Measurements from ENCODE around the gene ENOSF1. TPM values are rescaled to one million over a fixed set of nuclear protein-coding genes. Genes with fewer than 3 reads are reported as not detected.
A peak's percentile ranks its signal among the peaks of the same experiment; 100 is the strongest.

ENOSF1 gene
- total and polyA plus RNA-seq, 2 of the 13 experiments (the other 11 are each of a cell fraction or from before 2014, with no cell fraction given) = 37.6 to 40.1 TPM

DNA sequence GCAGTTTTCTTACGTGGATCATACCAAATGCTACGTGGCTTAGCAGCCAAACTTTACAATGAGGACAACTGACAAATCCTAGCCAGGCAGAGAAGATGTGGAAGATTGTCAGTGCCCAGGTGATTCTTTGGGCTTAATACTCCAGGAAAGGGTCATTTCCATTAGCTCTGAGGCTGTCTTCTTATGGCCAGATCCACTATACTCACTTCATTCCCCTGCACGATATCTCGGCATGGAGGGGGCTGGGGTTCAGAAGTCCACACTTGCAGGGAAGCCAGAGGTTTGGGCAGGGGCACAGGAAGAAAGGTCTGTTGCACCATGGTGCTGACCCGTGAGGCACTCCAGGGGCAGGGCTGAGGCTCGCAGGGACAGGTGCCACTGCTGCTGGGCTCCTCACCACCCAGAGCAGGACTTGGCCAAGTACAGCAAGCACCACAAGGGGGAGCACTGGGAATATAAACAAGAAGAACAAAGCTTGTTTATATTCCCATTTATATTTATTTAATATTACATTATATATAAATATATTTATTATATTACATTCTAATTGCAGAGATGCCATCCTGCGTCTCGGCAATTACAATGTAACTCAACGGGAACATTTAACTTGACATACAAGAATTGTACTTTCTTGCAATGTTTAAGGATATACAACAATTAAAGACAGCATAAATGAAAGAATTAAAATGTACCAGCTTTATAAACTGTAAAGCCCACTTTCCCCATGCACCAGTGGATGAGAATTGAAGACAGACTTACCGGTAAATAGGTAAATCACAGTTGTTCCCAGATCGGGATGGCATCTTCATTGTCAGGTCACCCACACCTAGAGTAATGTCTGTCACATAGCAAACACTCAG is 88.4 kb downstream of the ENOSF1 start (continued):
- TF ChIP-seq XRCC5 (optimal IDR thresholded peaks at IDR 0.05; ENCODE audit: low read length) = peak; percentile 56
- TF ChIP-seq, protein P1, sequence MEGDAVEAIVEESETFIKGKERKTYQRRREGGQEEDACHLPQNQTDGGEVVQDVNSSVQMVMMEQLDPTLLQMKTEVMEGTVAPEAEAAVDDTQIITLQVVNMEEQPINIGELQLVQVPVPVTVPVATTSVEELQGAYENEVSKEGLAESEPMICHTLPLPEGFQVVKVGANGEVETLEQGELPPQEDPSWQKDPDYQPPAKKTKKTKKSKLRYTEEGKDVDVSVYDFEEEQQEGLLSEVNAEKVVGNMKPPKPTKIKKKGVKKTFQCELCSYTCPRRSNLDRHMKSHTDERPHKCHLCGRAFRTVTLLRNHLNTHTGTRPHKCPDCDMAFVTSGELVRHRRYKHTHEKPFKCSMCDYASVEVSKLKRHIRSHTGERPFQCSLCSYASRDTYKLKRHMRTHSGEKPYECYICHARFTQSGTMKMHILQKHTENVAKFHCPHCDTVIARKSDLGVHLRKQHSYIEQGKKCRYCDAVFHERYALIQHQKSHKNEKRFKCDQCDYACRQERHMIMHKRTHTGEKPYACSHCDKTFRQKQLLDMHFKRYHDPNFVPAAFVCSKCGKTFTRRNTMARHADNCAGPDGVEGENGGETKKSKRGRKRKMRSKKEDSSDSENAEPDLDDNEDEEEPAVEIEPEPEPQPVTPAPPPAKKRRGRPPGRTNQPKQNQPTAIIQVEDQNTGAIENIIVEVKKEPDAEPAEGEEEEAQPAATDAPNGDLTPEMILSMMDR (CRISPR knock-in tag; IDR thresholded peaks at IDR 0.05) = peak; percentile 75
- no peak for TF ChIP-seq TOE1 (CRISPR knock-in tag; IDR thresholded peaks at IDR 0.05)
- peak; percentile 11 for TF ChIP-seq TEAD3 (CRISPR knock-in tag; optimal IDR thresholded peaks at IDR 0.05; ENCODE audit: borderline replicate concordance)

DNA sequence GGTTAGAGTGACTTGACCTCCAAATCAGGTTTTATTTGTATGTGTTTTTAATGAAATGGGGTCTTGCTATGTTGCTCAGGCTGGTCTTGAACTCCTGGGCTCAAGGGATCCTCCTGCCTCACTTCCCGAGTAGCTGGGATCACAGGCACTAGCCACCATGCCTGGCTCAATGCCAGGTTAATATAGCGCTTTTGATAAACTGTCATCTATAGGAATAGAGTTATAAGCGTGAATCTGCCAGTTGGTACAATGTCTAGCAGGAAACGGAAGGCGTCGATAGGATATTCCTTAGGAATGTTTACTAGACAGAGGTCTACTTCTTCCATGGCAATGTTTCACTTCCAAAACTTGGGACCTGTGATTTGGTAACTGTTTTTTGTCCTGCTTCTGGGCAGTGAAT is 90.1 kb downstream of the ENOSF1 start:
- FAIRE-seq (no peak), DNase-seq (ENCODE audit: low spot score) (no peak), ATAC-seq (no peak)
- Histone ChIP-seq H3K4me3 (replicated peaks in 1 of 3; ENCODE audit: insufficient read depth in 1 of 3, low read depth in 2 of 3, low read length in 3 of 3) (no peak overlapping the region), H3K27me3 (ENCODE audit: control insufficient read depth in 1 of 2, insufficient read depth in 2 of 2, low read length in 2 of 2) (peaks cover 0 to 5% of the 10 kb centered on the region in 2 experiments; a peak in 2 of 5 replicates), H3K4me1 (ENCODE audit: insufficient read depth, low read length) (peaks cover 6% of the 10 kb centered on the region), H3K9ac (ENCODE audit: insufficient read depth, low read depth, low read length) (no peak overlapping the region), H3K4me2 (ENCODE audit: low read depth, low read length) (no peak overlapping the region), H2AFZ (ENCODE audit: low read length) (no peak overlapping the region), H3K79me2 (ENCODE audit: insufficient read depth, low read length) (no peaks in the 10 kb centered on the region), H3K27ac (ENCODE audit: extremely low read length, insufficient read depth, low read length) (no peak overlapping the region), H3K36me3 (replicated peaks in 1 of 2; ENCODE audit: control insufficient read depth in 1 of 2, insufficient read depth in 2 of 2, low read length in 2 of 2) (no peaks in the 10 kb centered on the region), H4K20me1 (ENCODE audit: insufficient read depth, low read length) (no peaks in the 10 kb centered on the region), H3K9me3 (ENCODE audit: low read length) (no peaks in the 10 kb centered on the region)
- POLR2A ChIA-PET = no interaction called here
- no TSS peak for BruUV-seq (replicated peaks)
- intact Hi-C loops (cut with micrococcal nuclease; ENCODE audit: unreplicated experiment) = loop anchor here (5.0 to 10.0 kb wide), 2 partner anchors 35 to 83 kb away; partner anchors contain the start of gene TYMS
- in situ Hi-C loops (cut with HindIII; ENCODE audit: extremely low pct_ligation_motif_present, low pct_unique_long_range_greater_than_20kb) = loop anchor here (25.0 kb wide), 1 partner anchor 215 kb away; no protein-coding TSS in a partner anchor
- CTCF ChIA-PET (ENCODE audit: low intra/inter-chr PET ratio, low total read pairs) = no interaction called here
- 47% methylated on average over 6 of the region's 6 CpGs for WGBS (ENCODE audit: low lambda C conversion rate)
- TF ChIP-seq ARHGAP35 (CRISPR knock-in tag; IDR thresholded peaks at IDR 0.05; ENCODE audit: borderline replicate concordance) = no peak
- no peak for TF ChIP-seq IRF2 (CRISPR knock-in tag; IDR thresholded peaks at IDR 0.05)
- TF ChIP-seq, protein P2, sequence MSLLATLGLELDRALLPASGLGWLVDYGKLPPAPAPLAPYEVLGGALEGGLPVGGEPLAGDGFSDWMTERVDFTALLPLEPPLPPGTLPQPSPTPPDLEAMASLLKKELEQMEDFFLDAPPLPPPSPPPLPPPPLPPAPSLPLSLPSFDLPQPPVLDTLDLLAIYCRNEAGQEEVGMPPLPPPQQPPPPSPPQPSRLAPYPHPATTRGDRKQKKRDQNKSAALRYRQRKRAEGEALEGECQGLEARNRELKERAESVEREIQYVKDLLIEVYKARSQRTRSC (CRISPR knock-in tag; IDR thresholded peaks at IDR 0.05; ENCODE audit: low read depth) = no peak
- no peak for TF ChIP-seq ZNF775 (CRISPR knock-in tag; IDR thresholded peaks at IDR 0.05; ENCODE audit: borderline replicate concordance)
- TF ChIP-seq FOXC1 (CRISPR knock-in tag; IDR thresholded peaks at IDR 0.05; ENCODE audit: borderline replicate concordance) = no peak
- TF ChIP-seq, protein P3, sequence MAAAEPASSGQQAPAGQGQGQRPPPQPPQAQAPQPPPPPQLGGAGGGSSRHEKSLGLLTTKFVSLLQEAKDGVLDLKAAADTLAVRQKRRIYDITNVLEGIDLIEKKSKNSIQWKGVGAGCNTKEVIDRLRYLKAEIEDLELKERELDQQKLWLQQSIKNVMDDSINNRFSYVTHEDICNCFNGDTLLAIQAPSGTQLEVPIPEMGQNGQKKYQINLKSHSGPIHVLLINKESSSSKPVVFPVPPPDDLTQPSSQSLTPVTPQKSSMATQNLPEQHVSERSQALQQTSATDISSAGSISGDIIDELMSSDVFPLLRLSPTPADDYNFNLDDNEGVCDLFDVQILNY (CRISPR knock-in tag; conservative IDR thresholded peaks at IDR 0.05) = no peak
- TF ChIP-seq HDAC6 (IDR thresholded peaks at IDR 0.05; ENCODE audit: low read depth, low read length) = no peak
- no peak for TF ChIP-seq ZFP36 (IDR thresholded peaks at IDR 0.05; ENCODE audit: borderline replicate concordance, low read depth, low read length, partially characterized antibody)
- TF ChIP-seq, protein P4, sequence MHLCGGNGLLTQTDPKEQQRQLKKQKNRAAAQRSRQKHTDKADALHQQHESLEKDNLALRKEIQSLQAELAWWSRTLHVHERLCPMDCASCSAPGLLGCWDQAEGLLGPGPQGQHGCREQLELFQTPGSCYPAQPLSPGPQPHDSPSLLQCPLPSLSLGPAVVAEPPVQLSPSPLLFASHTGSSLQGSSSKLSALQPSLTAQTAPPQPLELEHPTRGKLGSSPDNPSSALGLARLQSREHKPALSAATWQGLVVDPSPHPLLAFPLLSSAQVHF (CRISPR knock-in tag; IDR thresholded peaks at IDR 0.05) = no peak
- TF ChIP-seq NR2F6 (IDR thresholded peaks at IDR 0.05) = no peak
- TF ChIP-seq NR2F6 (CRISPR knock-in tag; IDR thresholded peaks at IDR 0.05) = no peak
- TF ChIP-seq ZNF441 (CRISPR knock-in tag; IDR thresholded peaks at IDR 0.05; ENCODE audit: borderline replicate concordance) = no peak
- TF ChIP-seq SYNCRIP (IDR thresholded peaks at IDR 0.05; ENCODE audit: insufficient read depth, low read depth, low read length) = no peak

Measured in HepG2 (cell line).